GM12801 (cell line): ENCODE results near the gene AP2A2.

Experiments used
- CTCF ChIP-seq: IDR thresholded peaks from one replicate; pipeline ENCODE4 v1.5.1; 2011; ENCODE audit warnings: control low read depth; ENCODE audit not compliant: insufficient read length; ENCODE audit errors: extremely low read depth

AP2A2 gene

GRCh38 chr11:1055990-1056771 is 130.5 kb downstream of the AP2A2 start:
- TF ChIP-seq CTCF: no peak

GRCh38 chr11:1057806-1058205 is 132.1 kb downstream of the AP2A2 start:
- TF ChIP-seq CTCF: no peak

DNA sequence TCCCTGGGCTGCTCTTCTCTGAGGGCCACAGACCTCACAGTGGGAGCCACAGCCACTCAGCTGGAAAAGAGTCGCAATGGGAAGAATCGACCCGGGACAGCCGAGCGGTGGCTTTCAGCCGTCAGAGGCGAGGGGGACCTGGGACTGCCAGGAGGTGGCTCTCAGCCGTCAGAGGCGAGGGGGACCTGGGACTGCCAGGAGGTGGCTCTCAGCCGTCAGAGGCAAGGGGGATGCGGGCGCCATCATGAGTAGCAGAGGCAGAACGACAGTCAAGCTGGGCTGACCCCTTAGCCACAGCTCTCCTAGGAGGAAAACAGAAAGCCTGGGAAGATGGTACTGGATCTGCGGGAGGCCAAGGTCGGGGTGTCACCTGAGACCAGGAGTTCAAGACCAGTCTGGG is 134.1 kb downstream of the AP2A2 start:
- no peak for TF ChIP-seq CTCF

DNA sequence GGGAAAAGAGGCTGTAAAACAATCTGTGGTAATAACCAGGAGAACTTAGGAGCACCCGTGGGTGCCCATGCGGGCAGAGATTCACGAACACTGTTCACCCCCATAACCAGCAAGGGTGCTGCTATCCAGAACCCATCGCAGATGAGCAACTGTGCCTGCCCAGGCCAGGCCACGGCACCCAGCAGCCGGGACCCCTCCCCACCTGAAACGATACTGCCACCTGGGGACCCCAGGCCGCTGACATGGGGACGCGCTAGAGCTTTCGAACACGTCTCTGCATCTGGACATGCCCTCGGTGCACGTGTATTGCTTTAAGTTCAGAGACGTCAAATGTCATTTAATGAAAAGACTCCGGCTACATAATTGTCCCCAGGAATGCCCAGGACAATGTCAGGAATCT is 134.7 kb downstream of the AP2A2 start:
- no peak for TF ChIP-seq CTCF

- no peak for TF ChIP-seq CTCF
These were observed 135.4 kb downstream of the AP2A2 start for GRCh38 chr11:1060852-1061616.
